ENCODE data around the gene TMEM196.

DNA sequence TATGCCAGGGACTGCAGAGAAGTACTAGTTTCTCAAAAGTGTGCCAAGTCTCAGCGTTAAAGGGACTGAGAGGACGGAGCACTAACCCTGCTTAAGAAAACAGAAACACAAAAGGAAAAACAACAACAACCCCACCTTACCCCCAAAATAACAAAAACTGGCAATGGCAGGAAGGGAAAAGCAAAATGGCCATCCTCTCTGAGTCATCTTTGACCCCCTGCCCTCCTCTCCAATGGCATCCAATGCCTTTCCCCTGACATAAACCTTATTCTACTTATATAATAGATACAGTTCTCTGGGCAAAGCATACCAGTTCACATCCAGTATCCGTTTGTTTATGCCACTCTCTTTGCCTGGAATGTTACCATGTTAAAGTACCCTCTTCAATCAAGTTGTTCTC is 66.2 kb downstream of the TMEM196 start:
- TF ChIP-seq POLR2AphosphoS5 (IDR thresholded peaks at IDR 0.05) (no peak), POLR2A (IDR thresholded peaks at IDR 0.05) (no peak), EP300 (IDR thresholded peaks at IDR 0.05) (no peak)
- TF ChIP-seq, protein P1, sequence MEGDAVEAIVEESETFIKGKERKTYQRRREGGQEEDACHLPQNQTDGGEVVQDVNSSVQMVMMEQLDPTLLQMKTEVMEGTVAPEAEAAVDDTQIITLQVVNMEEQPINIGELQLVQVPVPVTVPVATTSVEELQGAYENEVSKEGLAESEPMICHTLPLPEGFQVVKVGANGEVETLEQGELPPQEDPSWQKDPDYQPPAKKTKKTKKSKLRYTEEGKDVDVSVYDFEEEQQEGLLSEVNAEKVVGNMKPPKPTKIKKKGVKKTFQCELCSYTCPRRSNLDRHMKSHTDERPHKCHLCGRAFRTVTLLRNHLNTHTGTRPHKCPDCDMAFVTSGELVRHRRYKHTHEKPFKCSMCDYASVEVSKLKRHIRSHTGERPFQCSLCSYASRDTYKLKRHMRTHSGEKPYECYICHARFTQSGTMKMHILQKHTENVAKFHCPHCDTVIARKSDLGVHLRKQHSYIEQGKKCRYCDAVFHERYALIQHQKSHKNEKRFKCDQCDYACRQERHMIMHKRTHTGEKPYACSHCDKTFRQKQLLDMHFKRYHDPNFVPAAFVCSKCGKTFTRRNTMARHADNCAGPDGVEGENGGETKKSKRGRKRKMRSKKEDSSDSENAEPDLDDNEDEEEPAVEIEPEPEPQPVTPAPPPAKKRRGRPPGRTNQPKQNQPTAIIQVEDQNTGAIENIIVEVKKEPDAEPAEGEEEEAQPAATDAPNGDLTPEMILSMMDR (IDR thresholded peaks at IDR 0.05): no peak
